ENCODE results near the gene MTA3.

DNA sequence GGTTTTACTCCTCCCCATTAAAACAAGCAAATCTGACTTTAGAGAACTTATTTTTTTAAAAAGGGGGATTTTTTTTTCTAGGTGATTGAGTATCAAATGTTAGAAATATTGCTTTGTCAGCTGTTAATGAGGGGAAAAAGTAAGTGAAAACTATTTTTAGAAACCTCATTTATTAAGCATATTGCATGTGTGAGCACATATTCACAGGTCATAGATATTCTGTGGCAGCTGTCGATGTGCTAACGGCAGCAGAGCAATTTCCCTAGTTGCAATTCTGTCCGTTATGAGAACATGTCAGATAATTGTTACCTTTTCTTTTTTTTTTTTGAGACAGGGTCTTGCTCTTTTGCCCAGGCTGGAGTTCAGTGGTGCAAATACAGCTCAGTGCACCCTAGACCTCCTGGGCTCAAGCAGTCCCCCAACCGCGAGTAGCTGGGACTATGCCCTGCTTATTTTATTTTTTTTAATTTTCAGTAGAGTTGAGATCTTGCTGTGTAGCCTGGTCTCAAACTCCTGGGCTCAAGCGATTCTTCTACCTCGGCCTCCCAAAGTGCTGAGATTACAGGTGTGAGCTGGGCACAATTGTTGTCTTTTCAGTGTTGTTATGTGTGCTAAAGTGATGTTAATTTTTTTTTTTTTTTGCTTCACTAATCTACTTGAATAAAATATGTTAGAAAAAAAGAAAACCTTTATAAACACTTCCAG lies 69.8 kb downstream of the MTA3 start:
- TF ChIP-seq, protein P1, sequence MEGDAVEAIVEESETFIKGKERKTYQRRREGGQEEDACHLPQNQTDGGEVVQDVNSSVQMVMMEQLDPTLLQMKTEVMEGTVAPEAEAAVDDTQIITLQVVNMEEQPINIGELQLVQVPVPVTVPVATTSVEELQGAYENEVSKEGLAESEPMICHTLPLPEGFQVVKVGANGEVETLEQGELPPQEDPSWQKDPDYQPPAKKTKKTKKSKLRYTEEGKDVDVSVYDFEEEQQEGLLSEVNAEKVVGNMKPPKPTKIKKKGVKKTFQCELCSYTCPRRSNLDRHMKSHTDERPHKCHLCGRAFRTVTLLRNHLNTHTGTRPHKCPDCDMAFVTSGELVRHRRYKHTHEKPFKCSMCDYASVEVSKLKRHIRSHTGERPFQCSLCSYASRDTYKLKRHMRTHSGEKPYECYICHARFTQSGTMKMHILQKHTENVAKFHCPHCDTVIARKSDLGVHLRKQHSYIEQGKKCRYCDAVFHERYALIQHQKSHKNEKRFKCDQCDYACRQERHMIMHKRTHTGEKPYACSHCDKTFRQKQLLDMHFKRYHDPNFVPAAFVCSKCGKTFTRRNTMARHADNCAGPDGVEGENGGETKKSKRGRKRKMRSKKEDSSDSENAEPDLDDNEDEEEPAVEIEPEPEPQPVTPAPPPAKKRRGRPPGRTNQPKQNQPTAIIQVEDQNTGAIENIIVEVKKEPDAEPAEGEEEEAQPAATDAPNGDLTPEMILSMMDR (IDR thresholded peaks at IDR 0.05) = no peak
- no peak for TF ChIP-seq EZH2 (IDR thresholded peaks at IDR 0.05; ENCODE audit: borderline replicate concordance, insufficient read depth, low read depth, low read length, poor library complexity, severe bottlenecking)

All from B cell (primary cell).